Common myeloid progenitor, CD34-positive (primary cell): ENCODE data around the gene FAM20C.
"Not testable (repeated sequence)": the region's sequence is repeated elsewhere in the genome, so short reads cannot be mapped to it uniquely, and the experiment has no call there.

Experiments used
- CTCF ChIA-PET: fragments of 350-600 bp; sonication (Branson Sonifier 250); formaldehyde crosslinking; loops from one replicate; lab custom pipeline; 2021; ENCODE audit warnings: antibody characterized with exemption; lab: Charles Lee
- POLR2A ChIA-PET: fragments of 350-600 bp; sonication (Branson Sonifier 250); formaldehyde crosslinking; loops from one replicate; lab custom pipeline; 2021; ENCODE audit warnings: antibody characterized with exemption; lab: Charles Lee
- DNase-seq, 3 donors: peaks; one replicate each; pipeline versions ENCODE4 v3.0.0 to v3.0.0-alpha.2; 2013
- H3K27ac ChIP-seq, 2 experiments: 1 replicate in 1 of 2; 2 replicates in 1 of 2; pipeline ENCODE4 v1.7.0; 2013; ENCODE audit warnings: inconsistent platforms in 2 of 2, low read length in 2 of 2, mild to moderate bottlenecking in 2 of 2, low read depth in 1 of 2, moderate library complexity in 1 of 2; ENCODE audit not compliant: severe bottlenecking in 2 of 2, insufficient read depth in 1 of 2, poor library complexity in 1 of 2
- H3K27me3 ChIP-seq, 5 experiments: replicated peaks in 2 of 5; 1 replicate in 3 of 5; 2 replicates in 2 of 5; pipeline versions ENCODE4 v1.6.1 to v1.7.0; 2013; ENCODE audit warnings: low read length in 4 of 5, mild to moderate bottlenecking in 2 of 5, moderate library complexity in 2 of 5, inconsistent platforms in 1 of 5; ENCODE audit not compliant: insufficient read depth in 5 of 5, control insufficient read depth in 4 of 5
- H3K36me3 ChIP-seq, 4 experiments: 1 replicate in 2 of 4; 2 replicates in 2 of 4; pipeline versions ENCODE4 v1.6.1 to v1.7.0; 2013; ENCODE audit warnings: low read length in 3 of 4, control low read depth in 1 of 4, mild to moderate bottlenecking in 1 of 4; ENCODE audit not compliant: control insufficient read depth in 4 of 4, insufficient read depth in 4 of 4
- H3K4me1 ChIP-seq, 4 experiments: 1 replicate in 3 of 4; 2 replicates in 1 of 4; pipeline versions ENCODE4 v1.6.1 to v1.7.1; 2013; ENCODE audit warnings: low read length in 3 of 4, mild to moderate bottlenecking in 3 of 4, control low read depth in 1 of 4, inconsistent platforms in 1 of 4, moderate library complexity in 1 of 4; ENCODE audit not compliant: control insufficient read depth in 4 of 4, insufficient read depth in 4 of 4; ENCODE audit errors: control extremely low read depth in 1 of 4
- H3K4me3 ChIP-seq, 7 experiments: 1 replicate in 4 of 7; 2 replicates in 3 of 7; pipeline versions ENCODE4 v1.5.1 to v1.7.0; 2013; ENCODE audit warnings: mild to moderate bottlenecking in 7 of 7, low read length in 6 of 7, moderate library complexity in 6 of 7, inconsistent platforms in 2 of 7, low read depth in 2 of 7, control low read depth in 1 of 7; ENCODE audit not compliant: insufficient read depth in 4 of 7, control insufficient read depth in 1 of 7; ENCODE audit errors: extremely low read depth in 1 of 7
- H3K9me3 ChIP-seq, 5 experiments: 1 replicate in 4 of 5; 2 replicates in 1 of 5; pipeline versions ENCODE4 v1.6.1 to v1.7.1; 2013; ENCODE audit warnings: low read length in 4 of 5, mild to moderate bottlenecking in 2 of 5, inconsistent platforms in 1 of 5, low read depth in 1 of 5, moderate library complexity in 1 of 5; ENCODE audit not compliant: control insufficient read depth in 4 of 5, insufficient read depth in 2 of 5; ENCODE audit errors: control extremely low read depth in 1 of 5
- WGBS: methylation state at CpG from one replicate; pipeline ENCODE4 v1.1.5; 2013; ENCODE audit not compliant: insufficient coverage; 5-methylcytosine and 5-hydroxymethylcytosine counted together

The FAM20C gene

GRCh38 chr7:182502-182901, 9.9 kb upstream of the FAM20C start:
- CTCF ChIA-PET, H3K27me3 ChIP-seq, POLR2A ChIA-PET, H3K4me1 ChIP-seq, H3K27ac ChIP-seq, H3K36me3 ChIP-seq, DNase-seq, H3K9me3 ChIP-seq, H3K4me3 ChIP-seq: not testable (repeated sequence)
- WGBS = 100% methylated on average over 1 of the region's 11 CpGs

GRCh38 chr7:183496-184292, 8.7 kb upstream of the FAM20C start:
- Histone ChIP-seq H3K4me3 (no peak overlapping the region), H3K36me3 (no peaks in the 10 kb centered on the region), H3K4me1 (no peaks in the 10 kb centered on the region), H3K27me3 (peaks cover 0 to 7% (median 2%) of the 10 kb centered on the region in 5 experiments), H3K27ac (no peak overlapping the region), H3K9me3 (peaks cover 0 to 2% (median 0%) of the 10 kb centered on the region in 5 experiments)
- CTCF ChIA-PET = no interaction called here
- POLR2A ChIA-PET = no interaction called here
- 88% methylated on average over 27 of the region's 30 CpGs for WGBS
- no peak for DNase-seq

- CTCF ChIA-PET = no interaction called here
- peaks cover 0 to 7% (median 3%) of the 10 kb centered on the region in 5 experiments for H3K27me3 ChIP-seq
- DNase-seq = no peak
- no peak overlapping the region for H3K4me3 ChIP-seq
- H3K27ac ChIP-seq = no peak overlapping the region
- no peaks in the 10 kb centered on the region for H3K36me3 ChIP-seq
- POLR2A ChIA-PET = no interaction called here
- H3K9me3 ChIP-seq = peaks cover 0 to 2% (median 0%) of the 10 kb centered on the region in 5 experiments
- H3K4me1 ChIP-seq = no peaks in the 10 kb centered on the region
- WGBS = 95% methylated on average over 24 of the region's 27 CpGs
Measured at GRCh38 chr7:184294-185264, 7.8 kb upstream of the FAM20C start.

- H3K9me3 ChIP-seq = peaks cover 0 to 2% (median 0%) of the 10 kb centered on the region in 5 experiments
- H3K4me3 ChIP-seq = no peak overlapping the region
- H3K4me1 ChIP-seq = peaks cover 0 to 7% (median 2%) of the 10 kb centered on the region in 4 experiments
- H3K27me3 ChIP-seq = peaks cover 0 to 23% (median 8%) of the 10 kb centered on the region in 5 experiments
- DNase-seq = no peak
- 91% methylated on average over 19 of the region's 26 CpGs for WGBS
- H3K27ac ChIP-seq = no peak overlapping the region
- POLR2A ChIA-PET = no interaction called here
- H3K36me3 ChIP-seq = no peaks in the 10 kb centered on the region
- CTCF ChIA-PET = interaction anchor here (1.2 to 2.0 kb wide), 3 partner anchors 15 to 31 kb away, joined by 4 to 5 read pairs (median 4); no protein-coding TSS in a partner anchor
Measured at GRCh38 chr7:186516-187113, 5.8 kb upstream of the FAM20C start.

- Histone ChIP-seq H3K4me1 (peaks cover 0 to 8% (median 3%) of the 10 kb centered on the region in 4 experiments), H3K36me3 (no peaks in the 10 kb centered on the region), H3K9me3 (peaks cover 0 to 2% (median 0%) of the 10 kb centered on the region in 5 experiments), H3K27ac (no peak overlapping the region), H3K4me3 (no peak overlapping the region), H3K27me3 (peaks cover 0 to 24% (median 8%) of the 10 kb centered on the region in 5 experiments)
- ChIA-PET CTCF (interaction anchor here (1.3 to 2.0 kb wide), 2 partner anchors 16 to 30 kb away, joined by 4 to 5 read pairs; no protein-coding TSS in a partner anchor), POLR2A (no interaction called here)
- no peak for DNase-seq
- WGBS = 93% methylated on average over 25 of the region's 28 CpGs
Measured at GRCh38 chr7:187227-187927, 5.0 kb upstream of the FAM20C start.

GRCh38 chr7:188174-188573, 4.2 kb upstream of the FAM20C start:
- ChIA-PET POLR2A (no interaction called here), CTCF (interaction anchor here (2.0 kb wide), 1 partner anchor 17 kb away, joined by 5 read pairs; no protein-coding TSS in a partner anchor)
- H3K27me3 ChIP-seq = peaks cover 0 to 29% (median 6%) of the 10 kb centered on the region in 5 experiments
- H3K4me1 ChIP-seq = peaks cover 0 to 12% (median 5%) of the 10 kb centered on the region in 4 experiments
- no peak for DNase-seq
- H3K36me3 ChIP-seq = no peaks in the 10 kb centered on the region
- H3K27ac ChIP-seq = no peak overlapping the region
- peaks cover 0 to 2% (median 0%) of the 10 kb centered on the region in 5 experiments for H3K9me3 ChIP-seq
- 92% methylated on average over 11 of the region's 11 CpGs for WGBS
- no peak overlapping the region for H3K4me3 ChIP-seq
